GM13977 (cell line): ENCODE measurements around the gene C3orf20.

Source experiments
- DNase-seq: peaks from one replicate; pipeline ENCODE4 v3.0.0; 2012; ENCODE audit warnings: low spot score
- in situ Hi-C: fragments of 300-500 bp; cut with MboI; formaldehyde crosslinking; loops from one replicate; pipeline ENCODE4 v1.12.0; 2022; ENCODE audit warnings: low sequenced_read_pairs, low pct_unique_long_range_greater_than_20kb, mixed read lengths, inconsistent platforms; ENCODE audit not compliant: unreplicated experiment
- TF ChIP-seq, protein P1 (sequence below): IDR thresholded peaks from 2 replicates; pipeline ENCODE4 v1.5.1; 2012; ENCODE audit warnings: mild to moderate bottlenecking, control low read depth; ENCODE audit not compliant: insufficient read depth; ENCODE audit errors: extremely low read depth, missing control alignments

Gene C3orf20

DNA sequence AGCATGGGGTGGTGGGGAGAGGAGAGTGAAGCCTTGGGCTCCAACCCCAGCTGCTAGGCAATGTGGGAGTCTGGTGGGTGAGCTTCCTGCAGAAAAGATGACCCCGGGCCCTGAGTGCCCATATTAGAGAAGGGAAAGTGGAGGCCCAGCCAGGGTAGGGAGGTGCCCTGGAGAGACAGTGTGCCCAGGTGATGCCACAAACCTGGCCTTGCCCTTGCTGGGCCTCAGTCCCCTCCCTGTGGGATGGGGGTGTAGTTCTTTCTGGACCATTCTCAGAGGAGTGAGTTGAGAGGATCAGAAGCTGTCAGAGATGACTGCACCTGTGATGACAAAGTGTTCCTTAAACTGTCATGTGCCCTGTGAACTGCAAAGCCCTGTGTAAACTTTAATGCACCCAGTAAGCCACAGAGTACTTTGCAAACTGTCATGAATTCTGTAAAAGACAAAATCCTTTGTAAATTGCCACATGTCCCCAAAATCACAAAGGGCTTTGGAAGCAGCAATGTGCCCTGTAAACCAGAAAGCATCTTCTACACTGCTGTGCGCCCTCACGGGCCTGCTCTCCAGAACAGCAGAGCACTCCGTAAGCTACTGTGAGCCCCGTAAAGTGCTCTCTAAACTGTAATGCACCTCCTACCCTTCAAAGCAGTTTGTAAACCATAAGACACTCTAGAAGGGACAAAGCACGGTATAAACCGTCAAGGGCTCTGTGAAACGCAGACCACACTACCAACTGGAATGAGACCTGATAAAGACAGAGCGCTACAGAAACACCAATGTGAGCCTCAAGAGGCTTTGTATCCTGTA lies 92.5 kb downstream of the C3orf20 start:
- DNase-seq = no peak
- in situ Hi-C loops = no loop called here
- TF ChIP-seq, protein P1, sequence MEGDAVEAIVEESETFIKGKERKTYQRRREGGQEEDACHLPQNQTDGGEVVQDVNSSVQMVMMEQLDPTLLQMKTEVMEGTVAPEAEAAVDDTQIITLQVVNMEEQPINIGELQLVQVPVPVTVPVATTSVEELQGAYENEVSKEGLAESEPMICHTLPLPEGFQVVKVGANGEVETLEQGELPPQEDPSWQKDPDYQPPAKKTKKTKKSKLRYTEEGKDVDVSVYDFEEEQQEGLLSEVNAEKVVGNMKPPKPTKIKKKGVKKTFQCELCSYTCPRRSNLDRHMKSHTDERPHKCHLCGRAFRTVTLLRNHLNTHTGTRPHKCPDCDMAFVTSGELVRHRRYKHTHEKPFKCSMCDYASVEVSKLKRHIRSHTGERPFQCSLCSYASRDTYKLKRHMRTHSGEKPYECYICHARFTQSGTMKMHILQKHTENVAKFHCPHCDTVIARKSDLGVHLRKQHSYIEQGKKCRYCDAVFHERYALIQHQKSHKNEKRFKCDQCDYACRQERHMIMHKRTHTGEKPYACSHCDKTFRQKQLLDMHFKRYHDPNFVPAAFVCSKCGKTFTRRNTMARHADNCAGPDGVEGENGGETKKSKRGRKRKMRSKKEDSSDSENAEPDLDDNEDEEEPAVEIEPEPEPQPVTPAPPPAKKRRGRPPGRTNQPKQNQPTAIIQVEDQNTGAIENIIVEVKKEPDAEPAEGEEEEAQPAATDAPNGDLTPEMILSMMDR = no peak

DNA sequence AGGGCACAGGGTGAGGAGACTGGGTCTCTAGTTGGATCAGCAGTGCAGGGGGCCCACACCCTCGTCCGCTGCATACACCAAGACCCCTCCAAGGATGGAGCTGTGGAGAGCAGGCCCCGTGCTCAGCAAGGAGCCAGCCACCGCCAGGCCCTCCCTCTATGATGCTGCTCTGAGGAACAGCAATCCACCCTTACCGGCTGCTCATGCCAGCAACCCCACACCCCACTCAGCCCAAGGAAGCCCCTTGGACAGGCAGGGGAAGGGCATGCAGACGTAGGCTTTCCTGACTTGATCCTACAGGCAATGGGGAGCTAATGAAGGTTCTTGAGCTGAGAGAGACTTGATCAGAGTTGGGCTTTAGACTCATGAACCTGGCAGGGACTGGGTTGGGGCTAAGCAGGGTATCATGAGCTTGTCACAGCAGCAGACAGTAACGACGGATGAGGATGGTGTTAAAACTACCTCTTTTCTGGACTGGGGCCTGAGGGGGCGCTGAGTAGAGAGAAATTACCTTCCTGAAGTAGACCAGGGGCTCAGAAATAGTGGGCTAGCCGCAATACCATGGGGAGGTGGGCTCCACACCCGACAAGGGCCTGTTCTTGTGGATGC lies 93.3 kb downstream of the C3orf20 start:
- no peak for DNase-seq
- in situ Hi-C loops = no loop called here
- TF ChIP-seq, protein P1 = no peak

DNA sequence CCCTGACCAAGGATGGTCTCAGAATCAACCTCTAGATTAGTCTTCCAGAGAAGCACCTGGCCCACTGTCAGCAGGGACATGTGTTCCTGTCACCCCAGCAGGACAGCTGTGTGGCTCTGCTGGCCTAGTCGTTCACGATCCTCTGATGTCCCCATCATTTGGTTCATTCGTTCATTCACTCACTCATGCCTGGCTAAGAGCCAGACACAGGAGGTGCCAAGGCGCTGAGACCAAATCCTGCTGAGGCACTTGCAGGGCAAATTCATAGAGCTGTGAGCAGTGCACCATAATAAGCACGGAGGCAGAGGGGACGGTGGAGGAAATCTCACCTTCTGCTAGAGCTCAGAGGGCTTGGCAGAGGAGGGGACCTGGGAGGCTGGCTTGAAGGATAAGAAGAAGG lies 93.9 kb downstream of the C3orf20 start:
- no peak for DNase-seq
- in situ Hi-C loops = no loop called here
- TF ChIP-seq, protein P1 = no peak

DNA sequence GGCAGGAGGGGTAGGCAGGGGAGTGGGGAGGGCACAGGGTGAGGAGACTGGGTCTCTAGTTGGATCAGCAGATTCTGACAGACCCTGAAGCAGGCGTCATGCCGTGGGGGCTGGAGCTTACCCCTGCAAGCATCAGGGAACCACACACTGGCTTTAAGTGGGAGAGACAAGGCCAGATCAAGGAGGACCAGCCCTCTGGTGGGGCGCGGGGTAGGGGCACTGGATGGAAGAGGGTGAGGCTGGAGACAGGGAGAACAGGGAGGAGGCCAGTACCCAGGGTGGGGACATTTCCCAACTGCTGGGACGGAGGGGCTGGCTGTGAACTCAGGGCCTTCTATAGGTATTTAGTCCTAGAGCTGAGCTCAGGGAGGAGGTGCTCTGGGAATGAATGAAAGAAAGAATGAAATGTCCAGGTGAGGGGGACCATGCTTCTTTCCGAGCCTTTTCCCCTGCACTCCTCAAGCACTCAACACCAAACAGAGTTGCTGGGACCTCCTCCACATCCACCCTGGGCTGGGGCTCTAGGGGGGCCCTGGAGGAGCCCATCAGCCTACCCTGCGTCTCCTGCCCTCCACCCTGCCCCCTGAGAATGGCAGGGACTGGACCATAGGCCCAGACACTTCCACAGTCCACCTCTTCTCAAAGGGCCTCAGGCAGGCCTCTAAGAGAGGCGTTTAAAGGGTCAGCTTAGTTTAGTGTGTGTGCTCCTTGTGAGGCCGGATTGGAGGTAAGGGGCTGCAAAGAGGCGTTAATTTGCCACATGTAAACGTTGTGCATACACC lies 94.8 kb downstream of the C3orf20 start:
- in situ Hi-C loops = no loop called here
- DNase-seq = no peak
- TF ChIP-seq, protein P1 = no peak

DNA sequence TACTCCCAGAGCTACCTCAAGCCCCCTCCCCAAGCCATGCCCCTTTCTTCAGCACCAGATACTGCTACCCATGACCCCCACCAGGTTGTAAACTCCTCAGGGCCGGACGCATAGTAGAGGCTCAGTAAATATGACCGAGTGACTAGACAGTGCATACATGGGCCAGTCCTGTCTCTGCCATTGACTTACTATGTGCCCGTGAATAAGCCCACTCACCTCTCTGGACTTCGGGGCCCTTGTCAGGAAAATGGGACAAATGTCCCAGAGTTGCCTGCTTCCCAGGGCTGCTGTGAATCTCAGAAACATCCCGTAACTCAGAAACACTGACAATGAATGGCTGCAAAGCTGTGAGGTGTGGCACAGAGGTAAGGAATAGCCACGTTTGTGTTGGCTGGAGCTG lies 95.7 kb downstream of the C3orf20 start:
- in situ Hi-C loops = no loop called here
- TF ChIP-seq, protein P1 = no peak
- no peak for DNase-seq

DNA sequence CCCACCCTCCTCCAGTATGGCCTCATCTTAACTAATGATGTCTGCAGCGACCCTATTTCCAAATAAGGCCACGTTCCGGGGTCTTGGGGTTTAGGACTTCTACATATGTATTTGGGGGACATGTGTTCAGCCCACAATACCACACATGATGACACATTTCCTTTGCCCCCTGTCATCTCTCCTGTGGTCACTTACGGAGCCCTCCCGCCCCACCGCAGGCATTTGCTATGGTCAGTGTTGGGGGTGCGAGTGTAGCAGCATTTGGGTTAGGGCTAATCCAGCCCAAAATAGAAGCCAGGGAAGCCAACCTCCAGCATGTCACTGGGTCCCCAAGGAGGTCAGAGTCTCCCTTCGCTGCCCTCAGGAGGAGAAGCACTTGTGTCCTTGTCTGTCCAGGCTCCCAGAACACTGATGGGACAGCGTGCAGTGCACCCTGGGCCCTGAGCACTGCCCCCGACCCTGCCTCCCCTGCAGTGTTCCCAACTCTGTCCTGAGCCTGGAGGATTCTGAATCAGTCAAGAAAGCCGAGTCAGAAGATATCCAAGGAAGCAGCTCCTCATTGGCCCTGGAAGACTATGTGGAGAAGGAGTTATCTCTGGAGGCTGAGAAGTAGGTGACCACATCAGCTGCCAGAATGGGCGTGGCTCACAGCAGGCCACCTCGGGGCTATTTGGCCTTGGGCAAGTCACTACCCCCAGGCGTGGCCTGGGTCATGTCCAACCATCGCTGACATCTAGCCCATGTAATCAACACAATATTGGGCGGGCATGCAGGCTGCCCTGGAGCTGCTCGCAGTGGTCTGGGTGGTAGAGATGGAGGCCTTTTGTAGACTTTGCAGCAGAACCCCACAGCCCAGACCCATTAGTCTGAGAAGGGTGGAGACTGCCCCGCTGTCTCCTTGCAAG lies 96.9 kb downstream of the C3orf20 start:
- DNase-seq = no peak
- in situ Hi-C loops = no loop called here
- TF ChIP-seq, protein P1 = no peak
